Vagina (tissue), 2 donors: Measurements from ENCODE around the gene CRACR2B. TPM values are rescaled to one million over a fixed set of nuclear protein-coding genes. Genes with fewer than 3 reads are reported as not detected.

Source experiments
- DNase-seq, 2 donors: peaks; one replicate each; pipeline ENCODE4 v3.0.0-alpha.2; 2017; ENCODE audit errors: extremely low spot score in 2 of 2
- H3K27ac ChIP-seq: fragments of 200-600 bp; sonication (generic); one replicate; pipeline ENCODE4 v1.5.1; 2019
- H3K27me3 ChIP-seq: fragments of 200-600 bp; sonication (generic); one replicate; pipeline ENCODE4 v1.5.1; 2019
- H3K36me3 ChIP-seq, 2 donors: fragments of 200-600 bp; sonication (generic); one replicate each; pipeline ENCODE4 v1.5.1; 2017 to 2019
- H3K4me1 ChIP-seq: fragments of 200-600 bp; sonication (generic); one replicate; pipeline ENCODE4 v1.5.1; 2019
- H3K4me3 ChIP-seq, 2 donors: fragments of 200-600 bp; sonication (generic); 1 replicate in 1 of 2; 2 replicates in 1 of 2; pipeline ENCODE4 v1.5.1; 2016 to 2019
- H3K9me3 ChIP-seq: fragments of 200-600 bp; sonication (generic); one replicate; pipeline ENCODE4 v1.5.1; 2019
- CTCF ChIP-seq, 3 experiments: fragments of 450-650 bp in 2 of 3; fragments of 200-600 bp in 1 of 3; sonication (generic) in 1 of 3; IDR thresholded peaks; one replicate each; pipeline ENCODE4 v1.5.1; 2017 to 2019; ENCODE audit warnings: antibody characterized with exemption in 3 of 3, mild to moderate bottlenecking in 2 of 3, moderate library complexity in 2 of 3
- POLR2A ChIP-seq, 2 donors: fragments of 450-650 bp; IDR thresholded peaks; one replicate each; pipeline ENCODE4 v1.6.1; 2017; ENCODE audit warnings: antibody characterized with exemption in 2 of 2, mild to moderate bottlenecking in 2 of 2, moderate library complexity in 2 of 2
- POLR2AphosphoS5 ChIP-seq, 2 donors: sonication (generic); formaldehyde crosslinking; IDR thresholded peaks; one replicate each; pipeline ENCODE4 v1.9.0; 2017; ENCODE audit warnings: antibody characterized with exemption in 2 of 2, mild to moderate bottlenecking in 2 of 2, low read depth in 1 of 2; ENCODE audit not compliant: insufficient read depth in 1 of 2
- intact Hi-C: fragments of 100-400 bp; cut with DNase I; formaldehyde crosslinking; loops from one replicate; pipeline ENCODE4 v1.15.1; 2023
- total RNA-seq: library from RNA; depleted of rRNA; stranded (reverse); fragments of >200 nt; gene quantifications from one replicate; pipeline ENCODE4 v1.2.3, GENCODE V29; 2016

Gene CRACR2B
- total RNA-seq, 1 donor from 2014 or later: 4.9 TPM

- no peak for TF ChIP-seq POLR2A (IDR thresholded peaks at IDR 0.05)
- TF ChIP-seq POLR2AphosphoS5 (IDR thresholded peaks at IDR 0.05; ENCODE audit: insufficient read depth in 1 of 2, low read depth in 1 of 2): no peak
- TF ChIP-seq CTCF (IDR thresholded peaks at IDR 0.05): no peak
- H3K27ac ChIP-seq: no peak overlapping the region
Measured at GRCh38 chr11:815675-816432, 11.9 kb upstream of the CRACR2B start.

GRCh38 chr11:816433-816779, 11.3 kb upstream of the CRACR2B start:
- no peak for TF ChIP-seq POLR2A (IDR thresholded peaks at IDR 0.05)
- no peak for TF ChIP-seq CTCF (IDR thresholded peaks at IDR 0.05)
- TF ChIP-seq POLR2AphosphoS5 (IDR thresholded peaks at IDR 0.05; ENCODE audit: insufficient read depth in 1 of 2, low read depth in 1 of 2): no peak
- Histone ChIP-seq H3K36me3 (peaks cover 0 to 25% of the 10 kb centered on the region in 2 donors), H3K4me3 (no peak overlapping the region), H3K4me1 (peaks cover 36% of the 10 kb centered on the region), H3K9me3 (no peaks in the 10 kb centered on the region), H3K27ac (no peak overlapping the region), H3K27me3 (no peaks in the 10 kb centered on the region)
- no peak for DNase-seq
- intact Hi-C loops: no loop called here

More at GRCh38 chr11:815675-816432, 11.9 kb upstream of the CRACR2B start:
- DNase-seq: no peak
- peaks cover 0 to 30% of the 10 kb centered on the region in 2 donors for H3K36me3 ChIP-seq
- H3K4me3 ChIP-seq: no peak overlapping the region
- intact Hi-C loops: no loop called here
- no peaks in the 10 kb centered on the region for H3K27me3 ChIP-seq
- no peaks in the 10 kb centered on the region for H3K9me3 ChIP-seq
- H3K4me1 ChIP-seq: peaks cover 36% of the 10 kb centered on the region

GRCh38 chr11:818396-819128, 9.2 kb upstream of the CRACR2B start, which contains the start of gene PNPLA2:
Gene PNPLA2 (plus strand): TSS chr11:818914. CDS start chr11:819719, 805 bp downstream.
- Histone ChIP-seq H3K27ac (peak within 1 kb of the TSS; percentile 89), H3K4me3 (peak within 1 kb of the TSS; percentile 95 to 98), H3K9me3 (no peaks in the 10 kb centered on the region), H3K4me1 (peaks cover 35% of the 10 kb centered on the region), H3K27me3 (no peaks in the 10 kb centered on the region), H3K36me3 (peaks cover 0 to 13% of the 10 kb centered on the region in 2 donors)
- TF ChIP-seq POLR2AphosphoS5 (IDR thresholded peaks at IDR 0.05; ENCODE audit: insufficient read depth in 1 of 2, low read depth in 1 of 2): peak in 1 of 2 donors; percentile 74
- no peak for TF ChIP-seq CTCF (IDR thresholded peaks at IDR 0.05)
- intact Hi-C loops: no loop called here
- DNase-seq: no peak

GRCh38 chr11:819129-819931, 8.4 kb upstream of the CRACR2B start:
- TF ChIP-seq POLR2AphosphoS5 (IDR thresholded peaks at IDR 0.05; ENCODE audit: insufficient read depth in 1 of 2, low read depth in 1 of 2) (peak in 1 of 2 donors; percentile 61), POLR2A (IDR thresholded peaks at IDR 0.05) (peak in 1 of 2 donors; percentile 81), CTCF (IDR thresholded peaks at IDR 0.05) (no peak)
- Histone ChIP-seq H3K9me3 (no peaks in the 10 kb centered on the region), H3K4me3 (peak overlapping the region; percentile 95 to 98), H3K36me3 (peaks cover 0 to 17% of the 10 kb centered on the region in 2 donors), H3K27ac (peak overlapping the region; percentile 89), H3K4me1 (peaks cover 35% of the 10 kb centered on the region), H3K27me3 (no peaks in the 10 kb centered on the region)
- intact Hi-C loops: no loop called here
- no peak for DNase-seq
